ENCODE measurements around the gene IFIT2. TPM values are rescaled to one million over a fixed set of nuclear protein-coding genes. Genes with fewer than 3 reads are reported as not detected.

The IFIT2 gene
- total and polyA plus RNA-seq, 4 donors: 4.8 to 5.5 (median 5.2) TPM

- Histone ChIP-seq H3K36me3 (ENCODE audit: control insufficient read depth in 4 of 4, insufficient read depth in 3 of 4, low read depth in 1 of 4, low read length in 3 of 4) (no peaks in the 10 kb centered on the region), H3K4me3 (ENCODE audit: low read depth in 1 of 3, low read length in 3 of 3) (no peak overlapping the region), H3K9me3 (ENCODE audit: control insufficient read depth in 4 of 4, low read length in 3 of 4) (no peaks in the 10 kb centered on the region), H3K27me3 (ENCODE audit: control insufficient read depth in 4 of 4, insufficient read depth in 4 of 4, low read length in 3 of 4) (no peaks in the 10 kb centered on the region), H3K9ac (ENCODE audit: low read depth in 1 of 2, low read length in 2 of 2) (no peak overlapping the region), H3K4me1 (ENCODE audit: control insufficient read depth in 4 of 4, insufficient read depth in 4 of 4, low read length in 3 of 4) (peaks cover 7 to 20% (median 13%) of the 10 kb centered on the region in 4 donors), H3K27ac (ENCODE audit: low read depth in 1 of 2, low read length in 2 of 2) (no peak overlapping the region)
- no peak for DNase-seq (ENCODE audit: low spot score)
- TF ChIP-seq EGR1 (IDR thresholded peaks at IDR 0.05; ENCODE audit: low read depth in 2 of 2): no peak
- no peak for TF ChIP-seq MAX (IDR thresholded peaks at IDR 0.05)
- TF ChIP-seq RXRA (IDR thresholded peaks at IDR 0.05): peak in 1 of 2 donors; percentile 24
- no peak for TF ChIP-seq CTCF (IDR thresholded peaks at IDR 0.05; ENCODE audit: low read depth, low read length, missing input control)
- peak; percentile 27 for TF ChIP-seq NR2F2 (IDR thresholded peaks at IDR 0.05)
- WGBS: 94% methylated on average over 2 of the region's 2 CpGs
Measured at GRCh38 chr10:89355394-89355931, 53.6 kb downstream of the IFIT2 start.

- H3K36me3 ChIP-seq (ENCODE audit: control insufficient read depth in 4 of 4, insufficient read depth in 3 of 4, low read depth in 1 of 4, low read length in 3 of 4): no peaks in the 10 kb centered on the region
- H3K27ac ChIP-seq (ENCODE audit: low read depth in 1 of 2, low read length in 2 of 2): no peak overlapping the region
- H3K4me3 ChIP-seq (ENCODE audit: low read depth in 1 of 3, low read length in 3 of 3): no peak overlapping the region
- H3K4me1 ChIP-seq (ENCODE audit: control insufficient read depth in 4 of 4, insufficient read depth in 4 of 4, low read length in 3 of 4): peaks cover 0 to 4% (median 4%) of the 10 kb centered on the region in 4 donors
- TF ChIP-seq JUND (IDR thresholded peaks at IDR 0.05): no peak
- no peak overlapping the region for H3K9ac ChIP-seq (ENCODE audit: low read depth in 1 of 2, low read length in 2 of 2)
- DNase-seq (ENCODE audit: low spot score): no peak
- H3K9me3 ChIP-seq (ENCODE audit: control insufficient read depth in 4 of 4, low read length in 3 of 4): no peaks in the 10 kb centered on the region
- no peaks in the 10 kb centered on the region for H3K27me3 ChIP-seq (ENCODE audit: control insufficient read depth in 4 of 4, insufficient read depth in 4 of 4, low read length in 3 of 4)
- WGBS: 71% methylated on average over 1 of the region's 1 CpG
Measured at GRCh38 chr10:89357096-89357495, 55.2 kb downstream of the IFIT2 start.

- 89% methylated on average over 2 of the region's 2 CpGs for WGBS
- TF ChIP-seq JUND (IDR thresholded peaks at IDR 0.05) (no peak), SP1 (IDR thresholded peaks at IDR 0.05) (no peak), CTCF (IDR thresholded peaks at IDR 0.05; ENCODE audit: low read depth, low read length, missing input control) (no peak), FOXA2 (IDR thresholded peaks at IDR 0.05) (no peak), NR2F2 (IDR thresholded peaks at IDR 0.05) (no peak), RAD21 (IDR thresholded peaks at IDR 0.05) (no peak), EGR1 (IDR thresholded peaks at IDR 0.05; ENCODE audit: low read depth in 2 of 2) (no peak), MAX (IDR thresholded peaks at IDR 0.05) (no peak), TAF1 (conservative IDR thresholded peaks at IDR 0.05) (no peak), REST (IDR thresholded peaks at IDR 0.05) (no peak), GABPA (IDR thresholded peaks at IDR 0.05 in 1 of 2, conservative IDR thresholded peaks at IDR 0.05 in 1 of 2) (no peak), HNF4G (IDR thresholded peaks at IDR 0.05) (no peak), YY1 (IDR thresholded peaks at IDR 0.05) (no peak), HNF4A (conservative IDR thresholded peaks at IDR 0.05) (no peak), RXRA (IDR thresholded peaks at IDR 0.05) (no peak)
- H3K9ac ChIP-seq (ENCODE audit: low read depth in 1 of 2, low read length in 2 of 2): no peak overlapping the region
- H3K4me1 ChIP-seq (ENCODE audit: control insufficient read depth in 4 of 4, insufficient read depth in 4 of 4, low read length in 3 of 4): no peaks in the 10 kb centered on the region
- no peak overlapping the region for H3K4me3 ChIP-seq (ENCODE audit: low read depth in 1 of 3, low read length in 3 of 3)
- no peak overlapping the region for H3K27ac ChIP-seq (ENCODE audit: low read depth in 1 of 2, low read length in 2 of 2)
- no peaks in the 10 kb centered on the region for H3K27me3 ChIP-seq (ENCODE audit: control insufficient read depth in 4 of 4, insufficient read depth in 4 of 4, low read length in 3 of 4)
- no peaks in the 10 kb centered on the region for H3K9me3 ChIP-seq (ENCODE audit: control insufficient read depth in 4 of 4, low read length in 3 of 4)
- H3K36me3 ChIP-seq (ENCODE audit: control insufficient read depth in 4 of 4, insufficient read depth in 3 of 4, low read depth in 1 of 4, low read length in 3 of 4): no peaks in the 10 kb centered on the region
- DNase-seq (ENCODE audit: low spot score): no peak
Measured at GRCh38 chr10:89357975-89358374, 56.1 kb downstream of the IFIT2 start.

Measured in liver (tissue), 9 donors.